ENCODE data around the gene CDK14. TPM values are rescaled to one million over a fixed set of nuclear protein-coding genes. Genes with fewer than 3 reads are reported as not detected.
"Not testable (repeated sequence)": the region's sequence is repeated elsewhere in the genome, so short reads cannot be mapped to it uniquely, and the experiment has no call there.

The CDK14 gene
- total RNA-seq, 1 donor from 2014 or later: 1.6 TPM

- no peak overlapping the region for H3K4me3 Mint-ChIP-seq
- H3K27ac Mint-ChIP-seq: no peak overlapping the region
- no peaks in the 10 kb centered on the region for H3K27me3 Mint-ChIP-seq (ENCODE audit: insufficient read depth)
- intact Hi-C loops (cut with micrococcal nuclease): no loop called here
- H3K36me3 Mint-ChIP-seq (ENCODE audit: low read depth): no peaks in the 10 kb centered on the region
- H3K4me1 Mint-ChIP-seq (ENCODE audit: low read depth): no peaks in the 10 kb centered on the region
- no peak for DNase-seq (ENCODE audit: low spot score)
- H3K9me3 Mint-ChIP-seq: no peaks in the 10 kb centered on the region
These were observed 151.4 kb downstream of the CDK14 start for GRCh38 chr7:90747516-90747915.

GRCh38 chr7:90749262-90749661 is 153.1 kb downstream of the CDK14 start:
- DNase-seq (ENCODE audit: low spot score): no peak
- no peaks in the 10 kb centered on the region for H3K9me3 Mint-ChIP-seq
- no peak overlapping the region for H3K27ac Mint-ChIP-seq
- no peaks in the 10 kb centered on the region for H3K27me3 Mint-ChIP-seq (ENCODE audit: insufficient read depth)
- H3K4me3 Mint-ChIP-seq: no peak overlapping the region
- H3K4me1 Mint-ChIP-seq (ENCODE audit: low read depth): no peaks in the 10 kb centered on the region
- intact Hi-C loops (cut with micrococcal nuclease): no loop called here
- no peaks in the 10 kb centered on the region for H3K36me3 Mint-ChIP-seq (ENCODE audit: low read depth)

- Mint-ChIP-seq H3K4me1 (ENCODE audit: low read depth) (no peaks in the 10 kb centered on the region), H3K27me3 (ENCODE audit: insufficient read depth) (no peaks in the 10 kb centered on the region), H3K36me3 (ENCODE audit: low read depth) (no peaks in the 10 kb centered on the region), H3K4me3 (no peak overlapping the region), H3K27ac (no peak overlapping the region), H3K9me3 (no peaks in the 10 kb centered on the region)
- no peak for DNase-seq (ENCODE audit: low spot score)
- intact Hi-C loops (cut with micrococcal nuclease): no loop called here
These were observed 153.7 kb downstream of the CDK14 start for GRCh38 chr7:90749774-90750173.

GRCh38 chr7:90751595-90751994 is 155.5 kb downstream of the CDK14 start:
- no peak for DNase-seq (ENCODE audit: low spot score)
- H3K36me3 Mint-ChIP-seq (ENCODE audit: low read depth): no peaks in the 10 kb centered on the region
- H3K9me3 Mint-ChIP-seq: no peaks in the 10 kb centered on the region
- intact Hi-C loops (cut with micrococcal nuclease): no loop called here
- H3K4me1 Mint-ChIP-seq (ENCODE audit: low read depth): no peaks in the 10 kb centered on the region
- H3K27me3 Mint-ChIP-seq (ENCODE audit: insufficient read depth): no peaks in the 10 kb centered on the region
- H3K27ac Mint-ChIP-seq: no peak overlapping the region
- no peak overlapping the region for H3K4me3 Mint-ChIP-seq

GRCh38 chr7:90752051-90752450 is 155.9 kb downstream of the CDK14 start:
- Mint-ChIP-seq H3K27ac (no peak overlapping the region), H3K4me1 (ENCODE audit: low read depth) (no peaks in the 10 kb centered on the region), H3K36me3 (ENCODE audit: low read depth) (no peaks in the 10 kb centered on the region), H3K27me3 (ENCODE audit: insufficient read depth) (no peaks in the 10 kb centered on the region), H3K9me3 (no peaks in the 10 kb centered on the region), H3K4me3 (no peak overlapping the region)
- DNase-seq (ENCODE audit: low spot score): no peak
- intact Hi-C loops (cut with micrococcal nuclease): no loop called here

- H3K27ac Mint-ChIP-seq: no peak overlapping the region
- no peak overlapping the region for H3K4me3 Mint-ChIP-seq
These were observed 158.9 kb downstream of the CDK14 start for GRCh38 chr7:90755041-90755440.

GRCh38 chr7:90756366-90756765 is 160.2 kb downstream of the CDK14 start:
- intact Hi-C loops (cut with micrococcal nuclease): no loop called here
- no peaks in the 10 kb centered on the region for H3K9me3 Mint-ChIP-seq
- no peak overlapping the region for H3K27ac Mint-ChIP-seq
- no peaks in the 10 kb centered on the region for H3K4me1 Mint-ChIP-seq (ENCODE audit: low read depth)
- H3K27me3 Mint-ChIP-seq (ENCODE audit: insufficient read depth): no peaks in the 10 kb centered on the region
- no peak overlapping the region for H3K4me3 Mint-ChIP-seq
- no peaks in the 10 kb centered on the region for H3K36me3 Mint-ChIP-seq (ENCODE audit: low read depth)
- no peak for DNase-seq (ENCODE audit: low spot score)

More at GRCh38 chr7:90755041-90755440, 158.9 kb downstream of the CDK14 start:
- DNase-seq (ENCODE audit: low spot score): no peak
- intact Hi-C loops (cut with micrococcal nuclease): no loop called here
- H3K9me3 Mint-ChIP-seq: no peaks in the 10 kb centered on the region
- no peaks in the 10 kb centered on the region for H3K27me3 Mint-ChIP-seq (ENCODE audit: insufficient read depth)
- no peaks in the 10 kb centered on the region for H3K4me1 Mint-ChIP-seq (ENCODE audit: low read depth)
- no peaks in the 10 kb centered on the region for H3K36me3 Mint-ChIP-seq (ENCODE audit: low read depth)

- H3K9me3 Mint-ChIP-seq; H3K27me3 Mint-ChIP-seq (ENCODE audit: insufficient read depth); H3K4me1 Mint-ChIP-seq (ENCODE audit: low read depth); H3K27ac Mint-ChIP-seq; H3K4me3 Mint-ChIP-seq; H3K36me3 Mint-ChIP-seq (ENCODE audit: low read depth); DNase-seq (ENCODE audit: low spot score); intact Hi-C loops (cut with micrococcal nuclease): not testable (repeated sequence)
These were observed 161.4 kb downstream of the CDK14 start for GRCh38 chr7:90757565-90757950.

- Mint-ChIP-seq H3K9me3 (no peaks in the 10 kb centered on the region), H3K4me3 (no peak overlapping the region), H3K27me3 (ENCODE audit: insufficient read depth) (peaks cover 2% of the 10 kb centered on the region), H3K4me1 (ENCODE audit: low read depth) (no peaks in the 10 kb centered on the region), H3K27ac (no peak overlapping the region), H3K36me3 (ENCODE audit: low read depth) (no peaks in the 10 kb centered on the region)
- intact Hi-C loops (cut with micrococcal nuclease): no loop called here
- DNase-seq (ENCODE audit: low spot score): no peak
These were observed 162.9 kb downstream of the CDK14 start for GRCh38 chr7:90758933-90759562.

- intact Hi-C loops (cut with micrococcal nuclease): no loop called here
- H3K4me3 Mint-ChIP-seq: no peak overlapping the region
- H3K27me3 Mint-ChIP-seq (ENCODE audit: insufficient read depth): peaks cover 2% of the 10 kb centered on the region
- H3K4me1 Mint-ChIP-seq (ENCODE audit: low read depth): no peaks in the 10 kb centered on the region
- no peaks in the 10 kb centered on the region for H3K9me3 Mint-ChIP-seq
- DNase-seq (ENCODE audit: low spot score): no peak
- H3K36me3 Mint-ChIP-seq (ENCODE audit: low read depth): no peaks in the 10 kb centered on the region
- H3K27ac Mint-ChIP-seq: no peak overlapping the region
These were observed 163.6 kb downstream of the CDK14 start for GRCh38 chr7:90759710-90760109.

- Mint-ChIP-seq H3K9me3 (no peaks in the 10 kb centered on the region), H3K27me3 (ENCODE audit: insufficient read depth) (peaks cover 2% of the 10 kb centered on the region), H3K4me1 (ENCODE audit: low read depth) (no peaks in the 10 kb centered on the region), H3K27ac (no peak overlapping the region), H3K4me3 (no peak overlapping the region), H3K36me3 (ENCODE audit: low read depth) (no peaks in the 10 kb centered on the region)
- intact Hi-C loops (cut with micrococcal nuclease): no loop called here
- DNase-seq (ENCODE audit: low spot score): no peak
These were observed 164.8 kb downstream of the CDK14 start for GRCh38 chr7:90760892-90761291.

- Mint-ChIP-seq H3K4me1 (ENCODE audit: low read depth) (no peaks in the 10 kb centered on the region), H3K27me3 (ENCODE audit: insufficient read depth) (peaks cover 2% of the 10 kb centered on the region), H3K27ac (no peak overlapping the region), H3K4me3 (no peak overlapping the region), H3K36me3 (ENCODE audit: low read depth) (no peaks in the 10 kb centered on the region), H3K9me3 (no peaks in the 10 kb centered on the region)
- intact Hi-C loops (cut with micrococcal nuclease): no loop called here
- DNase-seq (ENCODE audit: low spot score): no peak
These were observed 165.5 kb downstream of the CDK14 start for GRCh38 chr7:90761584-90761983.

GRCh38 chr7:90763108-90763507 is 167.0 kb downstream of the CDK14 start:
- H3K4me3 Mint-ChIP-seq: no peak overlapping the region
- peaks cover 2% of the 10 kb centered on the region for H3K27me3 Mint-ChIP-seq (ENCODE audit: insufficient read depth)
- DNase-seq (ENCODE audit: low spot score): no peak
- intact Hi-C loops (cut with micrococcal nuclease): no loop called here
- no peaks in the 10 kb centered on the region for H3K36me3 Mint-ChIP-seq (ENCODE audit: low read depth)
- H3K4me1 Mint-ChIP-seq (ENCODE audit: low read depth): no peaks in the 10 kb centered on the region
- no peaks in the 10 kb centered on the region for H3K9me3 Mint-ChIP-seq
- H3K27ac Mint-ChIP-seq: no peak overlapping the region

Data from activated T-helper 1 cell treated with anti-CD3 and anti-CD28 coated beads, Interleukin-12 subunit alpha, Interleukin-12 subunit beta, Interleukin-2, Interleukin-4 antibody, amounts not matched to agents 30 ng/mL and 10 ng/mL and 1 ng/mL, durations not matched to agents 14 hours and 24 hours and 36 hours (primary cell).